Stimulated activated CD8-positive, alpha-beta memory T cell treated with anti-CD3 and anti-CD28 coated beads, Interleukin-4, amount 100 ng/mL, for 4 hours (primary cell): Measurements from ENCODE around the gene PACS1.

Experiments
- DNase-seq, 2 donors: peaks; one replicate each; pipeline ENCODE4 v3.0.0-alpha.2; 2020; ENCODE audit warnings: low read depth in 2 of 2, low spot score in 1 of 2

PACS1 gene

GRCh38 chr11:66219846-66220565 is 149.9 kb downstream of the PACS1 start:
- no peak for DNase-seq

- DNase-seq: no peak
These were observed 150.5 kb downstream of the PACS1 start for GRCh38 chr11:66220566-66220935.

GRCh38 chr11:66221012-66221411 is 150.9 kb downstream of the PACS1 start:
- no peak for DNase-seq

GRCh38 chr11:66221726-66222236 is 151.7 kb downstream of the PACS1 start:
- DNase-seq: no peak

- peak; percentile 81 to 82 for DNase-seq
These were observed 152.5 kb downstream of the PACS1 start for GRCh38 chr11:66222358-66223149.

GRCh38 chr11:66224226-66224855 is 154.3 kb downstream of the PACS1 start:
- DNase-seq: no peak

GRCh38 chr11:66225066-66225465 is 155.0 kb downstream of the PACS1 start:
- no peak for DNase-seq

- no peak for DNase-seq
These were observed 156.0 kb downstream of the PACS1 start for GRCh38 chr11:66226101-66226500.

- no peak for DNase-seq
These were observed 157.6 kb downstream of the PACS1 start for GRCh38 chr11:66227700-66228099.

- no peak for DNase-seq
These were observed 158.4 kb downstream of the PACS1 start for GRCh38 chr11:66228521-66228920.

- DNase-seq: no peak
These were observed 160.1 kb downstream of the PACS1 start for GRCh38 chr11:66230156-66230555.

- no peak for DNase-seq
These were observed 160.9 kb downstream of the PACS1 start for GRCh38 chr11:66230978-66231377.

- no peak for DNase-seq
These were observed 161.5 kb downstream of the PACS1 start for GRCh38 chr11:66231561-66231960.

- no peak for DNase-seq
These were observed 162.7 kb downstream of the PACS1 start for GRCh38 chr11:66232769-66233168.

- DNase-seq: no peak
These were observed 163.2 kb downstream of the PACS1 start for GRCh38 chr11:66233301-66233700.

- no peak for DNase-seq
These were observed 165.1 kb downstream of the PACS1 start for GRCh38 chr11:66235141-66235540.

- DNase-seq: no peak
These were observed 167.8 kb downstream of the PACS1 start for GRCh38 chr11:66237867-66238266.

- no peak for DNase-seq
These were observed 168.8 kb downstream of the PACS1 start for GRCh38 chr11:66238786-66239413.

- no peak for DNase-seq
These were observed 169.4 kb downstream of the PACS1 start for GRCh38 chr11:66239511-66239910.

- DNase-seq: no peak
These were observed 170.1 kb downstream of the PACS1 start for GRCh38 chr11:66239998-66240780.

- DNase-seq: no peak
These were observed 170.7 kb downstream of the PACS1 start for GRCh38 chr11:66240781-66241136.
